WTC11 (cell line): ENCODE results near the gene DSG2. TPM values are rescaled to one million over a fixed set of nuclear protein-coding genes. Genes with fewer than 3 reads are reported as not detected.

Experiments
- ATAC-seq: fragments of 200-7000 bp; cut with Tn5 transposase; 2 replicates; pipeline ENCODE4 v1.10.0; 2021; ENCODE audit warnings: mild to moderate bottlenecking, moderate library complexity
- CTCF ChIA-PET: fragments of 300-600 bp; sonication (Branson Sonifier 250); formaldehyde crosslinking; loops from one replicate; lab custom pipeline; 2021; ENCODE audit warnings: antibody characterized with exemption; lab: Charles Lee
- POLR2A ChIA-PET: fragments of 350-600 bp; sonication (Branson Sonifier 250); formaldehyde crosslinking; loops from one replicate; lab custom pipeline; 2021; ENCODE audit warnings: antibody characterized with exemption; lab: Charles Lee
- DNase-seq: peaks from one replicate; pipeline ENCODE4 v3.0.0; 2021; ENCODE audit warnings: low spot score
- H3K27ac Mint-ChIP-seq: 2 replicates; pipeline ENCODE4 v1.8.0; 2021; ENCODE audit warnings: mixed read lengths
- H3K27me3 Mint-ChIP-seq: 2 replicates; pipeline ENCODE4 v1.8.0; 2021; ENCODE audit warnings: low read depth, mild to moderate bottlenecking, moderate library complexity, mixed read lengths
- H3K36me3 Mint-ChIP-seq: 2 replicates; pipeline ENCODE4 v1.8.0; 2021; ENCODE audit warnings: mixed read lengths
- H3K4me1 Mint-ChIP-seq: 2 replicates; pipeline ENCODE4 v1.8.0; 2022; ENCODE audit warnings: mixed read lengths
- H3K4me3 Mint-ChIP-seq: 2 replicates; pipeline ENCODE4 v1.8.0; 2021; ENCODE audit warnings: mild to moderate bottlenecking, moderate library complexity, mixed read lengths
- H3K9me3 Mint-ChIP-seq: 2 replicates; pipeline ENCODE4 v1.8.0; 2021; ENCODE audit warnings: mixed read lengths
- ATF2 ChIP-seq: sonication (generic); formaldehyde crosslinking; IDR thresholded peaks from 2 replicates; pipeline ENCODE4 v1.8.1; 2022; ENCODE audit warnings: low read depth, missing genetic modification reagents, borderline replicate concordance
- ATF3 ChIP-seq: sonication (generic); formaldehyde crosslinking; conservative IDR thresholded peaks from 2 replicates; pipeline ENCODE4 v1.8.1; 2022; ENCODE audit warnings: mild to moderate bottlenecking, missing genetic modification reagents
- ATF6 ChIP-seq: sonication (generic); formaldehyde crosslinking; IDR thresholded peaks from 2 replicates; pipeline ENCODE4 v1.8.1; 2023; ENCODE audit warnings: mild to moderate bottlenecking, missing genetic modification reagents
- CTCF ChIP-seq: fragments of 200-600 bp; IDR thresholded peaks from 2 replicates; pipeline ENCODE4 v1.8.0; 2022; ENCODE audit warnings: antibody characterized with exemption
- EMX1 ChIP-seq: fragments of 250-450 bp; sonication (Bioruptor Pico); IDR thresholded peaks from 2 replicates; pipeline ENCODE4 v1.8.0; 2021; ENCODE audit warnings: mild to moderate bottlenecking
- ERG ChIP-seq: fragments of 250-450 bp; sonication (Bioruptor Pico); IDR thresholded peaks from 2 replicates; pipeline ENCODE4 v1.8.0; 2021; ENCODE audit warnings: mild to moderate bottlenecking
- ESRRA ChIP-seq: sonication (generic); formaldehyde crosslinking; IDR thresholded peaks from 2 replicates; pipeline ENCODE4 v1.8.1; 2022; ENCODE audit warnings: mild to moderate bottlenecking, missing genetic modification reagents, borderline replicate concordance
- IRF2 ChIP-seq: sonication (generic); formaldehyde crosslinking; IDR thresholded peaks from 2 replicates; pipeline ENCODE4 v1.8.0; 2022; ENCODE audit warnings: low read depth, missing genetic modification reagents, borderline replicate concordance
- NR2C2 ChIP-seq: sonication (generic); formaldehyde crosslinking; IDR thresholded peaks from 2 replicates; pipeline ENCODE4 v1.8.0; 2022; ENCODE audit warnings: mild to moderate bottlenecking, missing genetic modification reagents
- STAT6 ChIP-seq: sonication (generic); formaldehyde crosslinking; conservative IDR thresholded peaks from 2 replicates; pipeline ENCODE4 v1.8.1; 2023; ENCODE audit warnings: mild to moderate bottlenecking, low read depth, missing genetic modification reagents, moderate library complexity
- TEAD1 ChIP-seq: sonication (generic); formaldehyde crosslinking; IDR thresholded peaks from 2 replicates; pipeline ENCODE4 v1.8.0; 2022; ENCODE audit warnings: mild to moderate bottlenecking, missing genetic modification reagents
- ZBTB21 ChIP-seq: sonication (generic); formaldehyde crosslinking; IDR thresholded peaks from 2 replicates; pipeline ENCODE4 v1.8.1; 2023; ENCODE audit warnings: mild to moderate bottlenecking, missing genetic modification reagents, borderline replicate concordance
- ZBTB43 ChIP-seq: sonication (generic); formaldehyde crosslinking; IDR thresholded peaks from 2 replicates; pipeline ENCODE4 v1.8.1; 2023; ENCODE audit warnings: mild to moderate bottlenecking, missing genetic modification reagents
- ZNF121 ChIP-seq: sonication (generic); formaldehyde crosslinking; IDR thresholded peaks from 2 replicates; pipeline ENCODE4 v1.8.0; 2023; ENCODE audit warnings: missing genetic modification reagents
- ZNF219 ChIP-seq: sonication (generic); formaldehyde crosslinking; IDR thresholded peaks from 2 replicates; pipeline ENCODE4 v1.8.0; 2023; ENCODE audit warnings: missing genetic modification reagents, mild to moderate bottlenecking, borderline replicate concordance
- ZNF232 ChIP-seq: sonication (generic); formaldehyde crosslinking; IDR thresholded peaks from 2 replicates; pipeline ENCODE4 v1.8.0; 2022; ENCODE audit warnings: mild to moderate bottlenecking, missing genetic modification reagents
- ZNF416 ChIP-seq: fragments of 250-450 bp; sonication (Bioruptor Pico); IDR thresholded peaks from 2 replicates; pipeline ENCODE4 v1.9.0; 2021; ENCODE audit warnings: mild to moderate bottlenecking, inconsistent platforms
- total RNA-seq: library from RNA; stranded (reverse); gene quantifications from 3 replicates; pipeline ENCODE4 v1.2.3, GENCODE V29; 2021

The DSG2 gene
- total RNA-seq, 1 experiment from 2014 or later = 113 TPM

- ATAC-seq = peak; percentile 40; the same call in 1 of the 2 replicates
- no peaks in the 10 kb centered on the region for H3K36me3 Mint-ChIP-seq
- TF ChIP-seq STAT6 (CRISPR knock-in tag) = no peak
- TF ChIP-seq CTCF = peak; percentile 69
- no peak for TF ChIP-seq ZNF121
- TF ChIP-seq, all 79 proteins: peak for 1
- ChIA-PET POLR2A (interaction anchor here (0.6 to 1.0 kb wide), 3 partner anchors 166 to 484 kb away, joined by 3 to 9 read pairs (median 3); no protein-coding TSS in a partner anchor), CTCF (interaction anchor here (0.5 to 2.9 kb wide), 18 partner anchors 9 to 583 kb away, joined by 3 to 28 read pairs (median 4); partner anchors contain the start of gene TRAPPC8)
- no peak overlapping the region for H3K4me3 Mint-ChIP-seq
- peak; percentile 24 for DNase-seq
- no peak overlapping the region for H3K27ac Mint-ChIP-seq
- no peaks in the 10 kb centered on the region for H3K9me3 Mint-ChIP-seq
- H3K27me3 Mint-ChIP-seq = no peaks in the 10 kb centered on the region
- peaks cover 36% of the 10 kb centered on the region for H3K4me1 Mint-ChIP-seq
Observed at GRCh38 chr18:31555971-31556747, 58.2 kb downstream of the DSG2 start.

- Mint-ChIP-seq H3K4me3 (no peak overlapping the region), H3K27me3 (no peaks in the 10 kb centered on the region), H3K9me3 (no peaks in the 10 kb centered on the region)
- peak; percentile 30 for DNase-seq
- TF ChIP-seq ERG (CRISPR knock-in tag) (no peak), IRF2 (no peak), ESRRA (CRISPR knock-in tag) (no peak), ZNF219 (CRISPR knock-in tag) (no peak), CTCF (no peak), ZNF232 (no peak), NR2C2 (CRISPR knock-in tag) (no peak), ATF2 (CRISPR knock-in tag) (no peak), EMX1 (CRISPR knock-in tag) (no peak), ATF3 (CRISPR knock-in tag) (no peak), TEAD1 (CRISPR knock-in tag) (no peak), ZBTB21 (CRISPR knock-in tag) (no peak), ZNF416 (CRISPR knock-in tag) (no peak), ZBTB43 (CRISPR knock-in tag) (no peak), ATF6 (CRISPR knock-in tag) (no peak)
- TF ChIP-seq, all 79 proteins: peak for 0
- H3K27ac Mint-ChIP-seq = no peak overlapping the region
- ChIA-PET CTCF (interaction anchor here (0.8 to 2.9 kb wide), 6 partner anchors 54 to 576 kb away, joined by 3 to 28 read pairs (median 3); no protein-coding TSS in a partner anchor), POLR2A (no interaction called here)
- ATAC-seq = peak; percentile 76
- H3K4me1 Mint-ChIP-seq = peaks cover 32% of the 10 kb centered on the region
- H3K36me3 Mint-ChIP-seq = no peaks in the 10 kb centered on the region
Observed at GRCh38 chr18:31557446-31557845, 59.5 kb downstream of the DSG2 start.
